Measurements from ENCODE around the gene ADORA2A.

The ADORA2A gene

DNA sequence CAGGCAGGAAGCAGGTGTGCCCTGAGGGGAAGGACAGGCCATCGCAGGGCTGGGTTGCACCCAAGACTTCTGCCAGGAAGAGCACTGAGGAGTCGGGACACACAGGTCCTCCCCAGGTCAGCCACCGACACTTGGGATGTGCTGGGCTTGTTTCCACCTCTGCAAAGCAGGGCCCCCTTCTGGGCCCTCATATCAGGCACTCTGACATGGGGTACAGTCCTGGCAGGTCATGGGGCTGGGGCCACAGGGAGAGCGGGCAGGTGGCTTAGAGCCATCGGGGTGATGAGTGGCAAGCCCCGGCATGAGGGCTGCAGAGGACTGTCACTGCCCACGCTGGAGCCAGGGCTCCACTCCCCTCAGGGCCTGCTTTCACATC is 7.9 kb upstream of the ADORA2A start:
- no peak for DNase-seq

DNA sequence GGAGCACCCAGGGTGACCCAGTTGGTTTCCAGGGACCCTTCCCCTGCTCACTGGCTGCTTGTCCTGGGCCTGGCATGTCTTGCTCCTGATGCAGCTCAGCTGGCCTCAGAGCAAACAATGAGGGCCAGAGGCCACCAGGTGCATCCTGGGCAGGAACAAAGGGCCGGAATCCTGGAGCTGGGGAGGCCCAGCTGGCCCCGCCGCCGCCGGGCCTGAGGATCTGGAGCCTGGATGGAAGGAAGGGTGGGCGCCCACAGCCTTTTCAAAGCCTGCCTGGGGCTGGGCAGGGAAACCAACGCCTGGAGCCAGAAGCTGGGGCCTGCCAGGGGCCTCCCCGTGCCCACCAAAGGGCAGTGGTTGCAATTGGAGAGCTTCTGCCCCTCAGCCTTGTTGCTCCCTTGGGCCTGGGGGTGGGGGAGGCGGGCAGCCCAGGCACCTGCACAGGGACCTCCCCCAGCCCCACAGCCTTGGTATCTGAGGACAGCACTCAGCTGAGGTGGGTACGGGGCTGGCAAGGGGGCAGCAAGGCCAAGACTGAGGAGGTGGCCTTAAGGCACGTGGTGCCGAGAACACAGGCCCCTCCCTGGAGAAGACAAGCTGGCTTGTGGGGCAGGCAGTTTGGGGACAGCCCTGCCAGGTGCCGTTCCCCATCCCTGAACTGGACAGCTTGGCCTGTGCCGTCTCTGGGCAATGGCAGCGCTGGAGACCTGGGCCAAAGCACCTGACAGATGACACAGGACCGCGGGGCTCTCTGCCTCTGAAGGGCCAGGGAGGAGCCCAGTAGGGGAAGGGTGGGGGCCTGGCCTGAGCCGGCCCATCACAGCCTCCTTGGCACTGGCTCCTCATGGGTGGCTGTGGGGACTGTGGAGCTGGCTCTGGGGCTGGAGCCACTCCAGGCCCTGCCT is 7.1 kb upstream of the ADORA2A start:
- DNase-seq = no peak

DNA sequence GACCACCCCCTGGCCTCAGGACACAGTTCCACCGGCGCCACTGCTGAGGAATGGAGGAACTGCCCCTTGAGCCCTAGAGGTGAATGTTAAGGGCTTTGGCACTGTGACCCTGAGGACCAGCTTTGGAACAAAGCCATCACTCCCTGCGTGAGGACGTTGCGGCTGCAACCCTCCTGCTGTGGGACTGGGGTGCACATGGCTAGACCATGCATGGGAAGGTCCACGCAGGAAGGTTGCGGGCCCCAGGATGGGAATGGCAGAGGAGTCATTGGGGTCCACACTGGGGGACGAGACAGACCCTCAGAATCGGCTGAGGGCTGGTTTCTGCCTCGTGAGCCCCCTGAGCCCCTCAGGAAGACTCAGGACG is 6.4 kb upstream of the ADORA2A start:
- DNase-seq = no peak

DNA sequence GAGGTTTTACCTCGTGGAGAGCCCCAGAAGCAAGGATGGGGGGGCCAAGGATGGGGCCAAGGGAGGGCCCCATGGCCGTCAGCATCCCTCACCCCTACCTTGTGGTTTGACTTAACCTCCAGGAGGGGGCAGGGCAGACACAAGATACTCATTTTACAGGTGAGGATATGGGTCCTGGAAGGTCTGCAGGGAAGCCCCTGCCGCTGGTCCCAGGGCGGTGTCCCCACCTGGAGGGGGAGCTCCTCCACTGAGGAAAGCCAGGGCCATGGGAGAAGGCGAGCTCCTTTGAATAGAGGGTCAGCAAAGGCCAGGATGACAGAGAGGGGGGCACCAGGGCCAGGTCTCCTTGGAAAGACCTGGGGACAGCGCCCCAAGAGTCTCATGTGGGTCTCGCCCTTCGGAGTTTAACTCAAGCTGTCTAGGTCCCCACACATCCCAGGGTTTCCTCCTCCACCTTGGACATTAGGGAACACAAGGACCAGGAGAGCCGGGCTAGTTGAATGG is 5.9 kb upstream of the ADORA2A start:
- DNase-seq = no peak

DNA sequence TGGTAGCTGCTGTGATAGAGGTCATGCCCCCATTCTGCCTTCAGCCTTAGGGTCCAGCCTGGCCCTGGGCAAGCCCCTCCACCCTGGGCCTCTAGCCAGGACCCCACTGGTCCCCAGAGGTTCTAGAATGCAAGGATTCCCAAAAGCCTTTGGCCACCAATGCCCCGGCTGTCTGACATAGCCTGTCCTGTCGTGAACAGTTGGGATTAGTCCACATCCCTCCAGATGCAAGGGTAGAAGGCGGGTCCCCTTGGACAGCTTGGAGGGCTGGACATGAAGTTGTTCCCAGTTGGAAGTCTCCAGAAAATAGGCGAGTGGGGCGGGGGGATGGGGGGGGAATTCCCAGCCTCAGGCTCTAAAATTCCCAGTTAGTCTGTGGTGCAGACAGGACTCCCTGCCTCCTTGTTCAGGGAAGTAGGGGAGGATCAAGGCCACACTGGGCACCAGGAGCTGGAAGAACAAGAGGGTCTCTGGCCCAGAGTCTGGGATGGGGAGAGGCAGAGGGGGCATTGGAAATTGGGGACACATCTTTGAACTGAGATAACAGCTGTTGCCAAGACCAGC is 5.2 kb upstream of the ADORA2A start:
- DNase-seq = no peak

DNA sequence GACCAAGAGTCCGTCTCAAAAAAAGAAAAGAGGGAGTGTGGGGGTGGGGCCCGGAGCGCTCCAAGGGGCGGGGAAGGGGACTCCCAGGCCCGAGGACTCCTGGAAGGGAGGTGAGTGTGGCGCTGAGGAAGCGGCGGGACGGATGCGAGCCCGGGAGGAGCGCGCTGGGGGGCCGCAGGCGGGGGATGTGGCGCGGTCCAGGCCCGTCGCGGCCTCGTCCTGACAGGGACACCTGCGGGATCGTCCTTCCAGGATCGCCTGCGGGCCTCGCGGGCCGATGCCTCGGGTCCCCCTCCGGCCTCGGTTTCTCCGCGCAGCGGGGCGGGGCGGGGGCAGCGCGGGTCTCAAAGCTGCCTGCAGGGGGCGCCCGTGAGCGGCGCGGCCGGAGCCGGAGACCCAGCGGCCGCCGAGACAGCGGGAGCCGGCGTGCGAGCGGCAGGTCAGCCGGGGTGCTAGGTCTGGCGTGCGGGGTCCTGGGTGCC is 3.8 kb upstream of the ADORA2A start:
- DNase-seq = no peak

DNA sequence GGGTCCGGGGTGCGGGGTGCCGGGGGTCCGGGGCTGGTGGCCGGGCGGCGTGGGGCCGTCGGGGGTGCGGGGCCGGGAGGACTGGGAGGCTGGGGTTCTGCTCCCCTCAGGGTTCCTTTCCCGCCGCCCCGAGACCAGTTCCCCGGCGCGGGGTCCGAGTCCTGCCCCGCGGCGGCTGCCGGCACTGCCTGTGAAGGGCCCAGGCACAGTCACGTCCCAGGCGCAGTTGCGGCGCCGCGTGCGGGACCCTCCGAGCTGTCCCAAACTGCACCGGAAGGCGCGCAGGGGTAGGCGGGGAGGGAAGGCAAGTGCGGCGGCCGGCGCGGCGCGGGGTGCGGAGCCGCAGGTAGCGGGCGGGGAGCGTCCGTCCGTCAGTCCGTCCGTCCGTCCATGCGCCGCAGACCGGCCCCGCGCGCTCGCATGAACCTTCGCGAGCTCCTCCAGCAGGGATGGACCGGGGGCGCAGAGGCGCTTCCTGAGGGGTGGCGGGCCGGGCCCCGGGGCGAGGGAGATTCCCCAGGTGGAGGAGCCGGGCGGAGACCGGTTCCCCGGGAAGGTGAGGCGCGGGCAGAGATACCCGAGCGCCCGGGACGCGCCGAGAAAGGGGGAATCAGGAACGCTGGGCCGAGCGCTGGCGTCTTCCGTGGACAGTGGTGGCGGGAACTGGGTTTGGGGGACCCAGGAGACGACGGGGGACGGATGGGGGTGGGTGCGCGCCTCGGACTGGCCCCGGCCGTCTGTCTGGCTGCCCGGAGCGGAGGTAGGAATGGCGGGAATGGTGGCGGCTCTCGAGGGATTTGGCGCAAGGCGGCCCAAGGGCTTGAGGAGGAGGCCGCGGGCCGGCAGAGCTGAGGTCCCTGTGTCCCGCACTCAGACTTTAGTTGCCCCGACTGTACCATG is 3.1 kb upstream of the ADORA2A start:
- DNase-seq = no peak

DNA sequence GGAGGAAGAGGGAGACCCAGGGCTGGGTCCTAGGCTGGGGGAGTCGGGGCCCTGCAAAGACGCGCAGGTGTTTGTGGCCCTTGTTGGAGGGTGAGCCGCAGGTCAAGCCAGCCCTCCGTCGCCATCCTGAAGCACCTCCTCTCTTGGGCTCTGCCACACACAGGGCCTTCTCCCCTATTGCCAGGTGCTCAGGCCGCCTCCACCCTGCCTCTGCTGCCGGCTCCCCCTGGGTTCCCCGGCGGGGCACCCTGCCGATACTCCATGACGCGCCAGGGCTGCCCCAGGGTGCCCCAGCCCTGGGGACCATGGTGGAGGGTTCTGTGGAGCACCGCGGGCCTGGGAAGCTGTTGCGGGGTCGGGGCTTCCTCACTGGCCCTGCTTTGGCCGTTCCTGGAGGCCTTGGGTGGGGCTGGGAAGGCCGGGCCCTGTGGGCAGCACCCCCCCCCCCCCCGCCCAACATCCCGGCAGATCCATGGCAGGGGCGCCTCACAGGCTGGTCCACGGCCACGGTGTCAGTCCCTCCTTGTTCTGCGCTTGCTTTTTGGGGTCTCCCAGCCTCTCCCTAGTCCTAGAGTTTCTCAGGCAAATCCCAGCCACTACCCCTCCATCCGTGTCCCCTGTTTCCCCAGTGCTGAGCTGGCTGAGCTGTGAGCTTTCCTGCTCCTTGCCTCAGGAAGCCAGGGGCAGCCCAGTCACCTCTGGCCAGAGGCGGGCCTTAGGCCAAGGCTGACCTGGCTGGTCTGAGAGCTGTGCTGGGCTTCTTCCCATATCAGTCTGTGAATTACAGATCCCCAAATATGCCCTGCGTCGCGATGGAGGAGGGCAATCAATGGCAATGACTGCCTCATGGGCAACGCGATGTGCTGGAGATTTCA is 2.3 kb upstream of the ADORA2A start:
- DNase-seq = no peak

DNA sequence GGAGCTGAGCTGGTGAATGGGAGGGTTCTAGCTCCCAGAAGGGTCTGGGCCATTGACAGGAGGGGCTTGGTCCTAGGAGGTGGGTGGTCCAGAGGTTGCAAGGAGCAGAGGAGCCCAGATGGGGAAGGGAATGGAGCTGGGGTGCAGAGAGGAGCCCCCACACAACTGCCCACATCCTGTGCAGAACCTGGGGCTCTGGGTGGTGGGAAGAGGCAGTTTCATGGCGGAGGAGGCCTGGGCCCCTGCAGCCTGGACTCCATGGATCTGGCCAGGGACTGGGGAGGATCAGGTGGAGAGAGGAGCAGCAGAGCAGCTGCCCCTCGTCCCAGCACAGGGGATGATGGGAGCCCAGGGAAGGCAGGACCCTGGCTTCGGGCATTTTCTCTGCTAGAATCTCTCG is 963 bp upstream of the ADORA2A start:
- no peak for DNase-seq

DNA sequence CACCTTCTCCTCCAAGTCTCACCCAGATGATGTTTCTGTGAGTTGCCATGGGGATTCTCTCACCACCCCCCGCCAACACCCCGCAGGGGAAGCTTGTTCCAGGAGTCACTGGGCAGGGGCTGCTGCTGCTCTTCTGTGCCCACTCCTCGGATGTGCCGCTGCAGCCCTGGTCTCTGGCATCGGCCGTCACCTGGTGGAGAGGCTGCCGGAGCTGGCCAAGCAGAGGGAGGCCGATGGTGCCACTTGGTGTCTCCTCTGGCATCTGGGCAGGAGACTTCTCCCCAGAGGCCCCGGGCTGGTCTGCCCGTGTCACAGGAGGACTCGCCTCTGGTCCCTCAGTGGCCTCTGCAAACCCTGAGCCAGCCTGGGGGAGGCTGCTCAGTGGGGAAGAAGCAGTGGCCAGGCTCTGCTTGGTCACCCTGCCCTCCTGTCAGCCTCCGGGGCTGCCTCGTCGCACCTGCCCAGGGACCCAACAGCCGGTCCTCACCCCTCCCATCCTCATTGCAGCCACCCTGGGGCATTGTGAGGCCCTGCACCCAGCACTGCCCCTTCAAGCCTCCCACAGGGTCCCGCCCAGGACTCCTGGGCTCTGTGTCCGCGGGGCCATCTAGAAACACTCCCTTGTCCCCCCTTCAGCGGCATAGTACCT is 424 bp upstream of the ADORA2A start:
- DNase-seq = no peak

DNA sequence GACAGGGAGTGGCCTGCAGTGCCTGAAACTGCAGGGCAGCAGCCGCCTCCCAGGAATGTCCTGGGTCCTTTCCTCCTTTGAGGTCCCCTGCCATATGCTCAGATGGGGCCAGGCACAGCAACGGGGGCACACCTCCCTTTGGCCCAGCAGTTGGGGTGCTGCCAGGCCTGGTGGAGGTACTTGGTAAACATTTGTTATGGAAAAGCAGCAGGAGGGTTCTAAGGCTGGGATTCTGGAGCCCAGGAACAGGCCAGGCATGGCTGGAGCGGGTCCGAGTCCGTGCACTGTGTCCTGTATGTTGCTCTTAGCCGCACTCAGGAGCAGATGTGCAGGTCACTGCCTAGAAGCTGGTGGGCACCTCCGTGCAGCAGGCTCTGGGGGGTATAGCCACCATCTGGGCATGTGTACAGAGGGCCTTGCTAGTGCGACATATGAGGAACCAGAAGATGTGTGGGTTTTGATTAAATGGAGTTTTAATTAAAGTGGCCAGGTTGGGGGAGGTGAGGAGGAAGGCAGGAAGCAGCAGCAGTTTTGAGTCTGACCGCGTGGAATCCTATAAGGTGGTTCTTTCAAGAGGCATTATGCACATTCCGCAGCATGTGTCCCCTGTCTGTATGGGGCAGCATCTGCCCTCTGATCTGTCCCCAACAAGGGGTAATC is 1.5 kb downstream of the ADORA2A start:
- no peak for DNase-seq

DNA sequence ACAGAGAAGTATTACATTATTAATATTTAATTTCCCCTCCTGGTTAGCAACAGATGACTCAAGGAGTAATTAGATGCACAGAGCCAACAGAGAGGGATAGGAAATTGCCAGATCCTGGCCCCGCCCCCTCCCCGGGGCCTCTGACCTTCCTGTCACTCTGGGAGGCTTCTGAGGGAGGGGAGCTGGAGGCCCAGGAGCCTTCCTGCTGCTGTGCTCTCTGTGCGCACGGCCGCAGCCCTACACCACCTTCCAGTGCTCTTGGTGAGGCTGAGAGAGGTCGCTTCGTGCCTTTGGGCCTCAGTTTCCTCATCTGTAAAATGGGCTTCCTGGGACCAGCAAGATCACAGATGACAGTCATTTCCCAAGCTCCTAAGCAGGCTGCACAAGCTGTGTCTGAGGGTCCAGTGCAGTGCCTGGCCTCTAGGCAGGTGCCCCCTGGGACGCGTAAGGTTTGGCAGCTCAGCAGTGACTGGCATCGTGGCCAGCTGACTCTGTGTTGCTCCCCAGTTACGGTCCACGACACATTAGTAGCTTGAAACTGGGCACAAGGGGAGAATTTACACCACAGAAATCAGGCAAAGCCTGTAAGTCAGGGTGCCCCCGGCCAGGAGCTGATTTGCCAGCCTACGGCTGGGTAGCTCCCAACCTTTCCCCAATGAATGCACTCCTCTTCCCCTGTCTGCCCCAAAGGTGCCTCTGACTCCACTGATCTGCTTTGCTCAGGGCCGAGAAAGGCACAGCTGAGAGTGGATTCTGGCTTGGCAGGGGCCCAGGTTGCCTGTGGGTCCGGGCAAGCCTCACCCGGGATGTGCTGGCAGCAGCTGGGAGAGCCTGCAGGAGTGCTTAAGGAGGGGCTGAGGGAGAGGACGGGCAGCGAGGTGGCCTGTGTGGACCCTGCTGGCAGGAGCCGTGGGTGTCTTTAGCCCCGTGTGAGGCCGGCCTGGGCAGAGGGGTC is 2.3 kb downstream of the ADORA2A start:
- DNase-seq = no peak

DNA sequence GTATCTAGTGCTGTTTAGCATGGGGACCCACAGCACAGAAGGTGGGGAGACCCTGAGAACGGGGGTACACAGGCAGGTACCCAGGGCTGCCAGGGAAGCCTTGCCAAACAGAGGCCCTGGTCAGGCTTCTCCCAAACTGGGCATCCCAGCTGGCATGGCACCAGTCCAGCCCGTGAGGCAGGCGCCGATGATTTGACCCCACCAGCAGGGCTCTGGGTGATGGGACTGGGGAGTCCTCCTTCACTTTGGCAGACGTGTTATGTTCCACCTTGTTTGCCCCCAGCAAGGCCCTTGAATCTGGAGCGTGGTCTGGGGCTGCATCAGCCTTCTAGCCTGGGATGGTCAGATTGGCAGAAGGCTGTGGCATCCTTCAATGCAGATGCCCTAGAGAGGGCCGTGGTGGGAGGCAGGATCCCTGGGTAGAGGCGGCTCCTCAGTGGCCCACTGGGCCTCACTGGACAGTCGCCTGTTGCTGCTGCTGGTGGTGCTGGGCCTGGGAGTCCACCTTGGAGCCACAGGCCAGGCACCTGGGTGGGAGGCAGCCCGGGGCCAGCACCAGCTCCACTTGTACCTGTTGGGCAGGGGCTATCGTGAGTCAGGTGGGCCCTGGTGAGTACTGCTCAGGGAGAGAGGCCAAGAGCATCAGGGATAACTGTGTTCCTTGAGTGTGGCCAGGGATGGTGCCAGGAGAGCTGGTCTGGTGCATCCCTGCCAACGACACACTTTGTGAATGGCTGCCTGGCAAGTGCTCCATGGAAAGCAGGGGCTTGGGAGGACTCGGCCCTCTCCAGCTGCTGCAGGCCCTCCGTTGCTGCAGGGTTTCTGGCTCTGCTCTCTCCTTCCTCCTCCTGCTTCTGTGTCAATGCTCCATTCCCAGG is 3.3 kb downstream of the ADORA2A start:
- no peak for DNase-seq

DNA sequence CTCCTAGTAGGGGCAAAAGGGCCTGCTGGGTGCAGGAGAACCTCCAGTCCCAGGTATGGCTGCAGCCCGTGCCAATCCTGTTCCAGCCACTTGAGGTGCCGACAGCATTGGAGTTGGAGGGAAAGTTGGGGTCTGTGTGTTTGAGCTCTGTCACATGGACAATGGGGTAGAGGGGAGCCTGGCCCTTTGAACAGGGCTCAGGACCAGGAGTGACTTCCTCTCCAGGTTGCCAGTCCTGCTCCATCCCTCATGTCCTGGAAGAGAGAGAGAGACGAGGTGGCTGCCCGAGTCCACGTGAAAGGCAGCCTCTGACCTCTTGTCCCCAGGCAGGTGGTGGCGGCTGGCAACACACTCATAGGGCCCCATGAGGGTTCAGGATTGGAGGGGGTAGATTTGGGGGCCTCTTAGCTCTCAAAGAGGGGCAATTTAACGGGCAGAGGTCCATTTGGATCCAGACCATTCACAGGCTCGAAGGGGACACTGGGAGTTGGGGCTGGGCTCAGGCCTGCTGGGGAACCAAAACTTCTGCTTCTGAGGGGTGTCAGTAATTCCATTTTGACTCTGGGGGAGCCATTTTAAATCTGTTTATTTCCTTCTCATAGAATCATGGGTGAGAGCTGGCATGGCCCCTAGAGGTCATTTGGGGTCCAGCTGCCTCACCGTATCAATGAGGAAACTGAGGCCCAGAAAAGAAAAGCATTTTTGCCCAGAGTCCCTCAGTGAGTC is 4.1 kb downstream of the ADORA2A start:
- DNase-seq = no peak

DNA sequence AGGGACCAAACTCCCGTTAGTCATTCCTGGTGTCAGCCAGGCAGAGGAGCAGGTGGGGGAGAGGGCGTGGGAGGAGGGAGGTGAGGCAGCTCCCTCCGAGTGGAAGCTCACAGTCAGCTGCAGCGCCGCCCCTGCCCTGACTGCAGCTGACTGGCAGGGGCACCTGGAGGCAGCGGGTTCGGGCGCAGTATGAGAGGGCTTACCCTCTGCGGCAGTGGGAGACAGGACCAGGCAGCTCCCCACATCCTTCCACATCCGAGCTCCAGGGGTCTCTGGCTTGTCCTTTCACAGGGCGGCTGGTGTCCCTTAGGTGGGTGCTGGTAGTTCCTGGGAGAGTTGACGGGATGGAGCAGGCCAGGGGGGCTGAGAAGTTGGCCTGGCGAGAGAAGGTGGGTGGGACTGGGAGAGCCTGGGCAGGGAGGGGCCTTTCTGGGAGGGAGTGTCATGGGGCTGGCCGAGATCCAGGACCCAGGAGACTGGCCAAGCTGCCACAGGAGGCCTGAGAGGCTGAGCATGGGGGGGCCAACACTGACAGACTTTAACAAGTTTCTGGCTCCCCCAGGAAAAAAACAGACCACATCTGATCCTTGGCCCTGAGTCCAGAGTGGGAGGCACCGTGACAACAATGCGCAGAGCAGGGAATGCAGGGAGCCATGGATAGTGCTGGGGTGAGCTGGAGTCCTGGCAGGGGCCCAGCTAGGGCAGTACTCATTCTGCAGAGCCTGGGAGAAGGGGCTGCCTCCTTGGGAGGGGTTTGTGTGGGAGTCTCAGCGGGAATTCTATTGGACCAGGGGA is 4.9 kb downstream of the ADORA2A start:
- DNase-seq = no peak

DNA sequence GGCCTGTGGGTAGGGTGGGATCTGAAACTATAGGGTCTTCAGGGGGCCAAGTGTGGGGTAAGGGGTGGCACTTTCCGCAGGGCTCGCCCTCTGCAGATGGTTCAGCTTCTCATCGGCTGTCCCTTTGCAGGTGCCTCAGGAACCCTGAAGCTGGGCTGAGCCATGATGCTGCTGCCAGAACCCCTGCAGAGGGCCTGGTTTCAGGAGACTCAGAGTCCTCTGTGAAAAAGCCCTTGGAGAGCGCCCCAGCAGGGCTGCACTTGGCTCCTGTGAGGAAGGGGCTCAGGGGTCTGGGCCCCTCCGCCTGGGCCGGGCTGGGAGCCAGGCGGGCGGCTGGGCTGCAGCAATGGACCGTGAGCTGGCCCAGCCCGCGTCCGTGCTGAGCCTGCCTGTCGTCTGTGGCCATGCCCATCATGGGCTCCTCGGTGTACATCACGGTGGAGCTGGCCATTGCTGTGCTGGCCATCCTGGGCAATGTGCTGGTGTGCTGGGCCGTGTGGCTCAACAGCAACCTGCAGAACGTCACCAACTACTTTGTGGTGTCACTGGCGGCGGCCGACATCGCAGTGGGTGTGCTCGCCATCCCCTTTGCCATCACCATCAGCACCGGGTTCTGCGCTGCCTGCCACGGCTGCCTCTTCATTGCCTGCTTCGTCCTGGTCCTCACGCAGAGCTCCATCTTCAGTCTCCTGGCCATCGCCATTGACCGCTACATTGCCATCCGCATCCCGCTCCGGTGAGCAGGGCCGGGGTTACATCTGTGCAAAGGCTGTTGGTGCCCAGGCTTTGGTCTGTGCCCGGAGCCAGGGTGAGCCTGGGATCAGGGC is 5.8 kb downstream of the ADORA2A start:
- DNase-seq = no peak
